Stimulated activated CD4-positive, alpha-beta T cell treated with anti-CD3 and anti-CD28 coated beads, TNF-alpha, amount 100 ng/mL, for 24 hours (primary cell): ENCODE results near the gene TMEM123.
"Not testable (repeated sequence)": the region's sequence is repeated elsewhere in the genome, so short reads cannot be mapped to it uniquely, and the experiment has no call there.

Source experiments
- DNase-seq, 3 experiments: peaks; one replicate each; pipeline ENCODE4 v3.0.0-alpha.2; 2020; ENCODE audit warnings: low read depth in 3 of 3

The TMEM123 gene

GRCh38 chr11:102449651-102450570 lies 2.7 kb downstream of the TMEM123 start:
- DNase-seq = no peak

GRCh38 chr11:102448869-102449224 lies 3.7 kb downstream of the TMEM123 start:
- no peak for DNase-seq

- DNase-seq = no peak
Observed at GRCh38 chr11:102447941-102448868, 4.4 kb downstream of the TMEM123 start.

GRCh38 chr11:102447193-102447592 lies 5.4 kb downstream of the TMEM123 start:
- DNase-seq = no peak

- DNase-seq = no peak
Observed at GRCh38 chr11:102446606-102447005, 6.0 kb downstream of the TMEM123 start.

GRCh38 chr11:102444693-102445092 lies 7.9 kb downstream of the TMEM123 start:
- DNase-seq = not testable (repeated sequence)

- not testable (repeated sequence) for DNase-seq
Observed at GRCh38 chr11:102444142-102444541, 8.4 kb downstream of the TMEM123 start.

- not testable (repeated sequence) for DNase-seq
Observed at GRCh38 chr11:102439063-102439363, 13.6 kb downstream of the TMEM123 start.

DNA sequence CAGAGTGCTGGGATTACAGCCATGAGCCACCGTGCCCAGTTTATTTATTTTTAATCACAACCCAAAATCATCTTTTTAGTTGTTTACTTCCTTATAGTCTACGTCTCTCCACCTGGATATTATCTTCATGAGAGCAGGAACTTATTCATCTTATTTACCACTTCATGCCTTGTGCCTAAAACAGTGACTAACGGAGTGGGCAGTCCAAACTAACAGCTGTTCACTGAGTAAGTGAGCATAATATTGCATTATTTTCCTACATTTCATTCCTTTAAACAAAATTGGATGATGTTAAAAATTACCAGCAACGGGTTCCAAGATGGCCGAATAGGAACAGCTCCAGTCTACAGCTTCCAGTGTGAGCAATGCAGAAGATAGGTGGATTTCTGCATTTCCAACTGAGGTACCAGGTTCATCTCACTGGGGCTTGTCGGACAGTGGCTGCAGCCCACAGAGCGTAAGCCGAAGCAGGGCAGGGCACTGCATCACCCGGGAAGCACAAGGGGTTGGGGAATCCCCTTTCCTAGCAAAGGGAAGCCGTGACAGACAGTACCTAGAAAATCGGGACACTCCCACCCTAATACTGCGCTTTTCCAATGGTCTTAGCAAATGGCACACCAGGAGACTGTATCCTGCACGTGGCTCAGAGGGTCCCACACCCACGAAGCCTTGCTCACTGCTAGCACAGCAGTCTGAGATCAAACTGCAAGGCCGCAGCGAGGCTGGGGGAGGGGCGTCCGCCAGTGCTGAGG lies 14.1 kb downstream of the TMEM123 start:
- peak in 1 of 3 experiments; percentile 32 for DNase-seq

DNA sequence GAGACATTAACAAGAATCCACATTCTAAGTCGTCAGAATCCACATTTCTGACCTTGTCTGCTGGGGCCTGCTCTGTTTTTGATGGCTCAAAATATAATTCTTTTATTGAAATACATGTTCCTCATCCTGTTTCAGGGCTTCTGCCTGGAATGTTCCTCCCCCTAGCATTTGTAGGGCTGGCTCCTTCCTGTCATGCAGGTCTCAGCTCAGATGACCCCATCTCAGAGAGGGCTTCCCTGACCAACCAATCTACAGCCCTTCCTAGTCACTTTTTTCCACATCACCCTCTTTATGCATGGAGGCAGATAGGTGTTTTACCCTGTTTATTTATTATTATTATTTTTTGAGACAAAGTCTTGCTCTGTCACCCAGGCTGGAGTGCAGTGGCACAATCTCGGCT lies 14.8 kb downstream of the TMEM123 start:
- DNase-seq = no peak

- DNase-seq = no peak
Observed at GRCh38 chr11:102436976-102437375, 15.6 kb downstream of the TMEM123 start.

GRCh38 chr11:102436561-102436960 lies 16.0 kb downstream of the TMEM123 start:
- no peak for DNase-seq

DNA sequence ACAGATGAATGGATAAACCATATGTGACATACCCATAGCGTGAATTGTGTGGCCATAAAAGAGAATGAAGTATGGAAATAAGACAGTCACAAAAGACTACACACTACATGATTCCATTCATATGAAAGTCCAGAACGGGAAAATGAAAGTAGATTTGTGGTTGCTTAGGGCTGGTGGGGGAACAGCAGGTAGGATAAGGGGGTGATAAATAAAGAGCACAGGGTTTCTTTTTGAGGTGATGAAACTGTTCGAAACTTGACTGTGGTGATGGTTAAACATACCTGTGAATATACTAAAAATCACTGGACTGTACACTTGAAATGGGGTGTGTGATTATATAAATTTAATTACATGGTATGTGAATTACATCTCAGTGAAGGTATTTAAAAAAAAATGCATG lies 16.9 kb downstream of the TMEM123 start:
- DNase-seq = no peak

GRCh38 chr11:102433571-102433970 lies 19.0 kb downstream of the TMEM123 start:
- not testable (repeated sequence) for DNase-seq

GRCh38 chr11:102432560-102432959 lies 20.0 kb downstream of the TMEM123 start:
- DNase-seq = not testable (repeated sequence)

DNA sequence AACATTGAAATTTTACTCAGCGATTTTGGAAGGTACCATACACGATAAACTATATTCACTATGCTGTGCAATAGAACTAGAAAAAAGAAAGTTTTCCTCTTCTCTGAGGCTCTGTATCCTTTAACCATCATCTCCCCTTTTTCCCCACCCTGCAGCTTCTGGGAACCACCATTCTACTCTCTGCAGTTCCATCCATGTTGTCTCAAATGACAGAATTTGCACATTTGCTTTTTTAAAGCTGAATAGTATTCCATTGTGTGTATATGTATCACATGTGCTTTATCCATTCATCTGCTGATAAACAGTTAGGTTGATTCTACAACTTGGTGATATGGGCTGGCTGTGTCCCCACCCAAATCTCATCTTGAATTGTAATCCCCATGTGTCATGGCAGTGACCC lies 21.2 kb downstream of the TMEM123 start:
- DNase-seq = no peak

GRCh38 chr11:102430158-102430836 lies 22.3 kb downstream of the TMEM123 start:
- DNase-seq = peak in 1 of 3 experiments; percentile 14

DNA sequence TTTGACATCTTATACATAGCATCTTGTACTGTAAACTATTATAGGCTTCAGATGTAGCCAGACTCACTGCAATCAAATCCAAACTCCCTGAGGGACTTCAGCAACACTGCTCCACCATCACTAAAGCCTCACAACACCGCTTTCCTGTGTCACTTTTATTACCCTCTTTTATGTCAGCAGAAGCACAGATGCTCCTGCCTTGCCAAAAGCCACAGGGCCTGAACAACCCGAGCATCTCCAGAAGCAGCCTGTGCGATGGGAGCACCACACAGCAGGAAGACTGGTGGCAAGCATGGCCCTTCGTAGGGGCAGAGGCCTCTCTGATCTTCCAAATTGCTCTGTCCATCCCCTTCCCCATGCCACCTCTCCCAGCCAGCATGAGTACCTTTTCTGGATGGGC lies 22.9 kb downstream of the TMEM123 start:
- no peak for DNase-seq

DNA sequence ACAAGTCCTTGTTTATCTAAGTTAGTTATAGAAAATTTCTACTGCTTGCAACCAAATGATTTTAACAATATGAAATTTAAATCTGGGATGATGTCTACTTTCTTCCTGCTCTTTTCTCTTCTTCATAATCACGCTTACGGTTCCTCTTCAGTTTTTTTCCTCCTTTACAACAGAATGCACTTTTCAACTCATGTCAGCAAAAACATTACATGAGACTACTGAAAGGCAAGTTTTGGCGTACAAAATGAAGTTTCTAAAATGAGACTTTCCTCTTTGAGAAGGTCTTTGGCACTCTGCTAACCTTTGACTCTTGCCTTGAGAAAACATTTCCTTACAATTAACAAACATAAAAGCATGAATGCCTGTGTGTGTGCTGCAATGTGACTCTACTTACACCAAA lies 23.3 kb downstream of the TMEM123 start:
- no peak for DNase-seq

DNA sequence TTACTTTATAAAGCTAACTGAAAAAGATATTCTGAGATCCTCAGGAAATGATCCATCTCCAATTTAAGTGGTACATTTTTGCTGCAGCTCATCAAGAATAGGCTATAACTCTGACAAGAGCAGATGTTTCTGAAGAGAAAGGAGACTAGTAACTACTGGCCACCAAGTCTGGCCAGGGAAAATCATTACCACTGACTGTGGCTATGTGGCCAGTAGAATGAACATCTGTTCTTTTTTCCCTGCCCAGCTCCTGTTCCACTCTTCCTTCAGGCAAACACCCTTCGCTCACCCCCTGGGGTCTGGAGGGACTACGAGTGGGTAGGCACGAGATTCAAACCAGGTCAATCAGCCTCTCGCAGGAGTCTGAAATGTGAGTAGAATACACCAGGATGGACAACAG lies 23.9 kb downstream of the TMEM123 start:
- no peak for DNase-seq

- DNase-seq = no peak
Observed at GRCh38 chr11:102427068-102427467, 25.5 kb downstream of the TMEM123 start.
